ENCODE data around the gene PASK.

- TF ChIP-seq CTCF (IDR thresholded peaks at IDR 0.05) = no peak
- TF ChIP-seq EP300 (IDR thresholded peaks at IDR 0.05) = no peak
Measured at GRCh38 chr2:241092677-241093076, 56.6 kb downstream of the PASK start.
